HepG2 (cell line): ENCODE measurements around the gene CTRB2. TPM values are rescaled to one million over a fixed set of nuclear protein-coding genes. Genes with fewer than 3 reads are reported as not detected.

Experiments
- ATAD3A ChIP-seq: sonication (generic); formaldehyde crosslinking; IDR thresholded peaks from 2 replicates; pipeline ENCODE4 v1.4.0; 2020; ENCODE audit warnings: missing genetic modification reagents
- CBX2 ChIP-seq, 2 experiments: fragments of 200-600 bp in 1 of 2; sonication (generic); formaldehyde crosslinking in 1 of 2; IDR thresholded peaks; 2 replicates each; pipeline versions ENCODE4 v1.7.0 to v1.8.1; 2018 to 2022; ENCODE audit warnings: low read depth in 2 of 2, low read length in 1 of 2, mild to moderate bottlenecking in 1 of 2, missing genetic modification reagents in 1 of 2
- HDAC1 ChIP-seq: sonication (generic); formaldehyde crosslinking; IDR thresholded peaks from 2 replicates; pipeline ENCODE4 v1.5.1; 2020; ENCODE audit warnings: mild to moderate bottlenecking, missing genetic modification reagents
- HMG20A ChIP-seq: IDR thresholded peaks from 2 replicates; pipeline ENCODE4 v1.6.1; 2016; ENCODE audit warnings: borderline replicate concordance
- HNRNPLL ChIP-seq: fragments of 200-400 bp; formaldehyde crosslinking; IDR thresholded peaks from 2 replicates; pipeline ENCODE4 v1.6.1; 2017; ENCODE audit warnings: mild to moderate bottlenecking, low read depth, low read length; ENCODE audit not compliant: poor library complexity, severe bottlenecking
- KLF12 ChIP-seq: sonication (generic); formaldehyde crosslinking; IDR thresholded peaks from 2 replicates; pipeline ENCODE4 v1.4.0; 2020; ENCODE audit warnings: missing genetic modification reagents, borderline replicate concordance
- KLF6 ChIP-seq: IDR thresholded peaks from 2 replicates; pipeline ENCODE4 v1.8.0; 2016; ENCODE audit warnings: missing biosample characterization, missing genetic modification reagents
- NRL ChIP-seq: sonication (generic); formaldehyde crosslinking; IDR thresholded peaks from 2 replicates; pipeline ENCODE4 v1.5.0; 2020; ENCODE audit warnings: missing genetic modification reagents, mild to moderate bottlenecking, moderate library complexity, borderline replicate concordance
- PAWR ChIP-seq: sonication (generic); formaldehyde crosslinking; IDR thresholded peaks from 2 replicates; pipeline ENCODE4 v1.4.0; 2020; ENCODE audit warnings: missing genetic modification reagents, mild to moderate bottlenecking, borderline replicate concordance
- PLRG1 ChIP-seq: fragments of 450-650 bp; conservative IDR thresholded peaks from 2 replicates; pipeline ENCODE4 v1.6.1; 2016
- PPARG ChIP-seq: conservative IDR thresholded peaks from 2 replicates; pipeline ENCODE4 v1.6.1; 2016; ENCODE audit warnings: missing biosample characterization, missing genetic modification reagents
- SALL1 ChIP-seq: sonication (generic); formaldehyde crosslinking; IDR thresholded peaks from 2 replicates; pipeline ENCODE4 v1.8.0; 2022; ENCODE audit warnings: mild to moderate bottlenecking, missing genetic modification reagents
- SIN3A ChIP-seq: IDR thresholded peaks from 2 replicates; pipeline ENCODE4 v1.6.1; 2011; ENCODE audit warnings: low read depth, mild to moderate bottlenecking, control low read depth, low read length, borderline replicate concordance
- SNAI1 ChIP-seq: sonication (generic); formaldehyde crosslinking; IDR thresholded peaks from 2 replicates; pipeline ENCODE4 v1.5.0; 2020; ENCODE audit warnings: mild to moderate bottlenecking, missing genetic modification reagents, borderline replicate concordance
- SNRNP70 ChIP-seq: fragments of 200-400 bp; formaldehyde crosslinking; IDR thresholded peaks from 2 replicates; pipeline ENCODE4 v1.6.1; 2017; ENCODE audit warnings: mild to moderate bottlenecking, low read depth, low read length, moderate library complexity
- SSRP1 ChIP-seq: IDR thresholded peaks from 2 replicates; pipeline ENCODE4 v1.6.1; 2016; ENCODE audit warnings: control low read depth
- TBP ChIP-seq: sonication (generic); formaldehyde crosslinking; IDR thresholded peaks from 2 replicates; pipeline ENCODE4 v1.5.0; 2020; ENCODE audit warnings: missing genetic modification reagents
- TOE1 ChIP-seq: sonication (generic); formaldehyde crosslinking; IDR thresholded peaks from 2 replicates; pipeline ENCODE4 v1.4.0; 2020; ENCODE audit warnings: mild to moderate bottlenecking, missing genetic modification reagents
- TSC22D2 ChIP-seq: sonication (generic); formaldehyde crosslinking; IDR thresholded peaks from 2 replicates; pipeline ENCODE4 v1.5.1; 2020; ENCODE audit warnings: missing genetic modification reagents, mild to moderate bottlenecking, borderline replicate concordance
- ZFP36L2 ChIP-seq: sonication (generic); formaldehyde crosslinking; IDR thresholded peaks from 2 replicates; pipeline ENCODE4 v1.4.0; 2020; ENCODE audit warnings: missing genetic modification reagents
- ZNF20 ChIP-seq: sonication (generic); formaldehyde crosslinking; IDR thresholded peaks from 2 replicates; pipeline ENCODE4 v1.4.0; 2020; ENCODE audit warnings: mild to moderate bottlenecking, moderate library complexity, missing genetic modification reagents
- ZNF24 ChIP-seq: fragments of 450-650 bp; IDR thresholded peaks from 2 replicates; pipeline ENCODE4 v1.6.1; 2017; ENCODE audit warnings: antibody characterized with exemption, mild to moderate bottlenecking
- ZNF460 ChIP-seq: sonication (generic); formaldehyde crosslinking; IDR thresholded peaks from 2 replicates; pipeline ENCODE4 v1.5.1; 2020; ENCODE audit warnings: missing genetic modification reagents, mild to moderate bottlenecking, borderline replicate concordance
- polyA plus RNA-seq, 8 experiments: library from polyadenylated mRNA; depleted of rRNA in 3 of 8; stranded (reverse) in 7 of 8; unstranded in 1 of 8; fragments of >200 nt; fragmentation: Illumina TruSeq in 4 of 8; extraction: Trizol in 4 of 8; gene quantifications; 2 replicates each; pipeline versions ENCODE4 v1.2.1 to v1.2.3, GENCODE V29; 2011 to 2016; ENCODE audit warnings: low read depth in 4 of 8, missing spikeins in 1 of 8, mixed read lengths in 1 of 8; ENCODE audit not compliant: insufficient read depth in 1 of 8
- total RNA-seq, 5 experiments: library from RNA; depleted of rRNA; stranded (reverse); fragments of >200 nt; fragmentation: Illumina TruSeq; extraction: Trizol; gene quantifications; 2 replicates each; pipeline ENCODE4 v1.2.3, GENCODE V29; 2016; ENCODE audit warnings: low read depth in 1 of 5
- TF ChIP-seq, protein P1 (sequence below): sonication (generic); formaldehyde crosslinking; IDR thresholded peaks from 2 replicates; pipeline ENCODE4 v1.4.0; 2020; ENCODE audit warnings: missing genetic modification reagents, borderline replicate concordance
- TF ChIP-seq, protein P2 (sequence below): sonication (generic); formaldehyde crosslinking; IDR thresholded peaks from 2 replicates; pipeline ENCODE4 v1.5.0; 2020; ENCODE audit warnings: missing genetic modification reagents, mild to moderate bottlenecking, borderline replicate concordance
- TF ChIP-seq, protein P3 (sequence below): sonication (generic); IDR thresholded peaks from 2 replicates; pipeline ENCODE4 v1.6.1; 2016; ENCODE audit warnings: low read depth, borderline replicate concordance

CTRB2 gene
- total and polyA plus RNA-seq, 2 of the 13 experiments (the other 11 are each of a cell fraction or from before 2014, with no cell fraction given): 0.13 TPM; not detected in 1

DNA sequence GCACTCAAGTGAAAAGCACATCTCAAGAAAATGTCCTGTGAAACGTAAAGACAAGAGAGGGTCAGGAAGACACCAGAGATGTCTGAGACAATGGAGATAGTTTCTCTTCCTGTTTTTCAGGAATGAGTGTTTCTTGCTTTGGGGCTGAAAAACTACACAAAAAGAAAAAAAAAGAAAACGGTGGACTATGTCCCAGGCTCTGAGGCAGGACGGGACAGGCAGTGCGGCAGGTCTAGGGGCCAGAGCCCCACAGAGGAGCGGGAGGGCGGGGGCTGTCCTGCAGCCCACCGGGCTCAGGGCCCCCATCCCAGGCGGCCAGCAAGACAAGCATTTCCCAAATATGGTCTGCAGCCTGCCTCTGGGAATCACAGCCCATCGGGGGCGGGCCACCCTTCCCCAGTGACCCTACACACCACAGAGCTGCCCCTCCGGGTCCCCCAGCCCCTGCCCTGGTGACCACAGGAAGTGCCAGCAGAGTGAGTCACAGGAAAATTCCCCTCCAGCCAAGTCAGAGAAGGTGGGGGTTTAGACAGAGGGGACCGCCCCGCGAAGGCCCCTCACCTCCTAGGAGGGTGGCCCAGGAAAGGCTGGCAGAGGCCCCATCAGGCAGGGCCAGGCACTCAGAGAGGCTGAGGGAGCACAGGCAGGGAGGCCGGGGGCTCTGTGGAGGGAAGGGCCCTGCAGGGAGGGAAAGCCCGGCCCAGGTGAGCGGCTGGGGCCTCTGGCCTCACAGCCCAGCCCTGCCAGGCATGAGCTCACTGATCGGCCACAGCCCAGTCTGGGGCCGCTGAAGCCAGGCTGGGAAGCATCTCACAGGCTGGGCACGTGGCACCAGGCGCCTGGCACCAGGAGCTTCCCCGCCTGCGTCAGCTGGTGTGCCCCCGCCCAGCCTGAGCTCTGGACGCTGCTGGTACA, 38.1 kb upstream of the CTRB2 start (continued):
- TF ChIP-seq, protein P1, sequence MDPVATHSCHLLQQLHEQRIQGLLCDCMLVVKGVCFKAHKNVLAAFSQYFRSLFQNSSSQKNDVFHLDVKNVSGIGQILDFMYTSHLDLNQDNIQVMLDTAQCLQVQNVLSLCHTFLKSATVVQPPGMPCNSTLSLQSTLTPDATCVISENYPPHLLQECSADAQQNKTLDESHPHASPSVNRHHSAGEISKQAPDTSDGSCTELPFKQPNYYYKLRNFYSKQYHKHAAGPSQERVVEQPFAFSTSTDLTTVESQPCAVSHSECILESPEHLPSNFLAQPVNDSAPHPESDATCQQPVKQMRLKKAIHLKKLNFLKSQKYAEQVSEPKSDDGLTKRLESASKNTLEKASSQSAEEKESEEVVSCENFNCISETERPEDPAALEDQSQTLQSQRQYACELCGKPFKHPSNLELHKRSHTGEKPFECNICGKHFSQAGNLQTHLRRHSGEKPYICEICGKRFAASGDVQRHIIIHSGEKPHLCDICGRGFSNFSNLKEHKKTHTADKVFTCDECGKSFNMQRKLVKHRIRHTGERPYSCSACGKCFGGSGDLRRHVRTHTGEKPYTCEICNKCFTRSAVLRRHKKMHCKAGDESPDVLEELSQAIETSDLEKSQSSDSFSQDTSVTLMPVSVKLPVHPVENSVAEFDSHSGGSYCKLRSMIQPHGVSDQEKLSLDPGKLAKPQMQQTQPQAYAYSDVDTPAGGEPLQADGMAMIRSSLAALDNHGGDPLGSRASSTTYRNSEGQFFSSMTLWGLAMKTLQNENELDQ (CRISPR knock-in tag): 0 out of 2 replicates have a peak, but pooled peaks have one; percentile 44
- TF ChIP-seq, protein P2, sequence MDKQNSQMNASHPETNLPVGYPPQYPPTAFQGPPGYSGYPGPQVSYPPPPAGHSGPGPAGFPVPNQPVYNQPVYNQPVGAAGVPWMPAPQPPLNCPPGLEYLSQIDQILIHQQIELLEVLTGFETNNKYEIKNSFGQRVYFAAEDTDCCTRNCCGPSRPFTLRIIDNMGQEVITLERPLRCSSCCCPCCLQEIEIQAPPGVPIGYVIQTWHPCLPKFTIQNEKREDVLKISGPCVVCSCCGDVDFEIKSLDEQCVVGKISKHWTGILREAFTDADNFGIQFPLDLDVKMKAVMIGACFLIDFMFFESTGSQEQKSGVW (CRISPR knock-in tag): no peak
- 0 out of 2 replicates have a peak, but pooled peaks have one; percentile 20 for TF ChIP-seq PAWR
- TF ChIP-seq, protein P3, sequence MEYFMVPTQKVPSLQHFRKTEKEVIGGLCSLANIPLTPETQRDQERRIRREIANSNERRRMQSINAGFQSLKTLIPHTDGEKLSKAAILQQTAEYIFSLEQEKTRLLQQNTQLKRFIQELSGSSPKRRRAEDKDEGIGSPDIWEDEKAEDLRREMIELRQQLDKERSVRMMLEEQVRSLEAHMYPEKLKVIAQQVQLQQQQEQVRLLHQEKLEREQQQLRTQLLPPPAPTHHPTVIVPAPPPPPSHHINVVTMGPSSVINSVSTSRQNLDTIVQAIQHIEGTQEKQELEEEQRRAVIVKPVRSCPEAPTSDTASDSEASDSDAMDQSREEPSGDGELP: peak; percentile 87
- TF ChIP-seq PPARG: peak; percentile 99
- peak; percentile 74; the same call in 1 of the 2 replicates for TF ChIP-seq NRL (CRISPR knock-in tag)
- no peak for TF ChIP-seq PLRG1
- TF ChIP-seq SIN3A: peak; percentile 78; the same call in 1 of the 2 replicates
- TF ChIP-seq TOE1 (CRISPR knock-in tag): no peak
- peak; percentile 65; the same call in 1 of the 2 replicates for TF ChIP-seq ZNF20 (CRISPR knock-in tag)
- TF ChIP-seq KLF12: no peak
- TF ChIP-seq KLF6 (CRISPR knock-in tag): peak; percentile 95; the same call in 1 of the 2 replicates
- no peak for TF ChIP-seq SSRP1 (CRISPR knock-in tag)
- TF ChIP-seq SALL1 (CRISPR knock-in tag): peak; percentile 97
- TF ChIP-seq SNRNP70: no peak
- TF ChIP-seq ZNF460 (CRISPR knock-in tag): peak; percentile 69; the same call in 1 of the 2 replicates
- TF ChIP-seq HDAC1: peak; percentile 99
- peak; percentile 63 for TF ChIP-seq HNRNPLL
- TF ChIP-seq ZNF24: no peak
- TF ChIP-seq ATAD3A (CRISPR knock-in tag): no peak
- TF ChIP-seq TSC22D2 (CRISPR knock-in tag): peak; percentile 23; the same call in 1 of the 2 replicates
- TF ChIP-seq CBX2 (IDR thresholded peaks at IDR 0.05; ENCODE audit: low read depth, low read length): no peak
- TF ChIP-seq CBX2 (CRISPR knock-in tag; IDR thresholded peaks at IDR 0.05; ENCODE audit: low read depth): no peak
- peak; percentile 96; the same call in 1 of the 2 replicates for TF ChIP-seq SNAI1 (CRISPR knock-in tag)
- 0 out of 2 replicates have a peak, but pooled peaks have one; percentile 70 for TF ChIP-seq ZFP36L2 (CRISPR knock-in tag)
- TF ChIP-seq HMG20A: peak; percentile 96
- no peak for TF ChIP-seq TBP
